Keratinocyte (primary cell): ENCODE data around the gene ITGB2. TPM values are rescaled to one million over a fixed set of nuclear protein-coding genes. Genes with fewer than 3 reads are reported as not detected.

Source experiments
- DNase-seq: peaks from one replicate; pipeline ENCODE4 v3.0.0-alpha.2; 2011; ENCODE audit warnings: low read depth, missing footprints, low spot score
- FAIRE-seq: peaks from 2 replicates; lab custom pipeline; 2011; peaks lifted over from hg19 to GRCh38; lab: Jason Lieb, UNC
- H2AFZ ChIP-seq: 2 replicates; pipeline ENCODE4 v1.6.0; 2012; ENCODE audit warnings: low read length, control low read depth, inconsistent platforms; ENCODE audit not compliant: control insufficient read depth
- H3K27ac ChIP-seq: 2 replicates; pipeline ENCODE4 v1.5.1; 2011; ENCODE audit warnings: low read length; ENCODE audit not compliant: control insufficient read depth, insufficient read depth
- H3K27me3 ChIP-seq: 3 replicates; pipeline ENCODE4 v1.6.0; 2011; ENCODE audit warnings: low read length; ENCODE audit not compliant: control insufficient read depth, insufficient read depth; ENCODE audit errors: extremely low read depth
- H3K36me3 ChIP-seq, 2 experiments: 2 replicates in 1 of 2; 3 replicates in 1 of 2; pipeline ENCODE4 v1.5.1; 2011; ENCODE audit warnings: low read length in 2 of 2, mild to moderate bottlenecking in 1 of 2; ENCODE audit not compliant: control insufficient read depth in 2 of 2, insufficient read depth in 2 of 2; ENCODE audit errors: extremely low read depth in 1 of 2
- H3K4me1 ChIP-seq: 3 replicates; pipeline ENCODE4 v1.5.1; 2011; ENCODE audit warnings: low read length; ENCODE audit not compliant: control insufficient read depth, insufficient read depth; ENCODE audit errors: extremely low read depth
- H3K4me2 ChIP-seq: 3 replicates; pipeline ENCODE4 v1.6.0; 2011; ENCODE audit warnings: low read depth, low read length; ENCODE audit not compliant: control insufficient read depth, insufficient read depth; ENCODE audit errors: extremely low read depth
- H3K4me3 ChIP-seq, 3 experiments: fragments of 200-600 bp in 1 of 3; sonication (generic) in 1 of 3; 2 replicates in 2 of 3; 3 replicates in 1 of 3; pipeline ENCODE4 v1.5.1; 2011 to 2016; ENCODE audit warnings: low read length in 3 of 3, mild to moderate bottlenecking in 3 of 3, control low read depth in 2 of 3, inconsistent platforms in 1 of 3, low read depth in 1 of 3, mixed read lengths in 1 of 3, mixed run types in 1 of 3, moderate library complexity in 1 of 3; ENCODE audit not compliant: control insufficient read depth in 2 of 3, insufficient read depth in 2 of 3; ENCODE audit errors: extremely low read depth in 1 of 3
- H3K79me2 ChIP-seq: 2 replicates; pipeline ENCODE4 v1.6.0; 2012; ENCODE audit warnings: low read length; ENCODE audit not compliant: control insufficient read depth, insufficient read depth
- H3K9ac ChIP-seq: 3 replicates; pipeline ENCODE4 v1.6.0; 2011; ENCODE audit warnings: low read length; ENCODE audit not compliant: control insufficient read depth, insufficient read depth; ENCODE audit errors: extremely low read depth
- H3K9me1 ChIP-seq: 3 replicates; pipeline ENCODE4 v1.6.0; 2011; ENCODE audit warnings: low read length; ENCODE audit not compliant: control insufficient read depth, insufficient read depth; ENCODE audit errors: extremely low read depth
- H3K9me3 ChIP-seq: 2 replicates; pipeline ENCODE4 v1.5.1; 2012; ENCODE audit warnings: low read depth, low read length; ENCODE audit not compliant: control insufficient read depth
- H4K20me1 ChIP-seq: 3 replicates; pipeline ENCODE4 v1.6.0; 2011; ENCODE audit warnings: low read length; ENCODE audit not compliant: control insufficient read depth, insufficient read depth; ENCODE audit errors: extremely low read depth
- CTCF ChIP-seq, 3 experiments: IDR thresholded peaks in 1 of 3; conservative IDR thresholded peaks in 1 of 3; optimal IDR thresholded peaks in 1 of 3; 2 replicates in 2 of 3; 3 replicates in 1 of 3; pipeline versions ENCODE3 to v1.5.1; 2011; ENCODE audit warnings: low read length in 3 of 3, mild to moderate bottlenecking in 3 of 3, moderate library complexity in 2 of 3, control low read depth in 1 of 3, inconsistent platforms in 1 of 3; ENCODE audit not compliant: insufficient read depth in 2 of 3; ENCODE audit errors: extremely low read depth in 1 of 3
- EZH2 ChIP-seq: IDR thresholded peaks from one replicate; pipeline ENCODE4 v1.6.1; 2012; ENCODE audit warnings: inconsistent platforms, mild to moderate bottlenecking, low read length, moderate library complexity
- dilution Hi-C: fragments of 300-500 bp; cut with MboI; formaldehyde crosslinking; loops from one replicate; pipeline ENCODE4 v1.7.0; 2020; ENCODE audit warnings: low sequenced_read_pairs; ENCODE audit not compliant: extremely low pct_ligation_motif_present
- polyA plus RNA-seq, 5 experiments: library from polyadenylated mRNA; depleted of rRNA in 3 of 5; stranded (reverse) in 3 of 5; stranded (forward) in 1 of 5; unstranded in 1 of 5; fragments of >200 nt; gene quantifications; 1 replicate in 1 of 5; 2 replicates in 3 of 5; 3 replicates in 1 of 5; pipeline versions ENCODE4 v1.2.1 to v1.2.3, GENCODE V29; 2011 to 2012; ENCODE audit warnings: missing spikeins in 2 of 5, low read depth in 1 of 5, low replicate concordance in 1 of 5

The ITGB2 gene
- polyA plus RNA-seq, 1 donor (not counting 4 experiments of a cell fraction or from before 2014, with no cell fraction given), result 0.55 TPM

- no peaks in the 10 kb centered on the region for H3K27me3 ChIP-seq
- DNase-seq (no peak), FAIRE-seq (no peak)
- no peaks in the 10 kb centered on the region for H3K9me1 ChIP-seq
- H3K4me2 ChIP-seq, result no peak overlapping the region
- H3K4me3 ChIP-seq, result no peak overlapping the region
- TF ChIP-seq EZH2 (no peak), CTCF (optimal IDR thresholded peaks at IDR 0.05 in 1 of 3, IDR thresholded peaks at IDR 0.05 in 1 of 3, conservative IDR thresholded peaks at IDR 0.05 in 1 of 3; ENCODE audit: extremely low read depth in 1 of 3, insufficient read depth in 2 of 3, low read length in 3 of 3) (no peak)
- H2AFZ ChIP-seq, result no peak overlapping the region
- peaks cover 19 to 22% of the 10 kb centered on the region in 2 experiments for H3K36me3 ChIP-seq
- dilution Hi-C loops, result loop anchor here (10.0 kb wide), 1 partner anchor 192 kb away; no protein-coding TSS in a partner anchor
- peaks cover 75% of the 10 kb centered on the region for H3K79me2 ChIP-seq
- H3K9ac ChIP-seq, result no peak overlapping the region
- H3K4me1 ChIP-seq, result peaks cover 19% of the 10 kb centered on the region
- no peaks in the 10 kb centered on the region for H3K9me3 ChIP-seq
- no peak overlapping the region for H3K27ac ChIP-seq
- peaks cover 7% of the 10 kb centered on the region for H4K20me1 ChIP-seq
Observed at GRCh38 chr21:44943005-44943685, 22.4 kb upstream of the ITGB2 start.

- no peak for FAIRE-seq
- dilution Hi-C loops, result loop anchor here (10.0 kb wide), 1 partner anchor 192 kb away; no protein-coding TSS in a partner anchor
- H3K36me3 ChIP-seq, result peaks cover 18 to 22% of the 10 kb centered on the region in 2 experiments
Observed at GRCh38 chr21:44942566-44942965, 21.9 kb upstream of the ITGB2 start.

More at GRCh38 chr21:44942566-44942965, 21.9 kb upstream of the ITGB2 start:
- H3K79me2 ChIP-seq, result peaks cover 71% of the 10 kb centered on the region
- H4K20me1 ChIP-seq, result peaks cover 7% of the 10 kb centered on the region
- H3K4me2 ChIP-seq, result no peak overlapping the region
- H3K9me1 ChIP-seq, result no peaks in the 10 kb centered on the region
- no peak overlapping the region for H3K4me3 ChIP-seq
- H3K27me3 ChIP-seq, result no peaks in the 10 kb centered on the region
- no peak overlapping the region for H2AFZ ChIP-seq
- H3K4me1 ChIP-seq, result peaks cover 19% of the 10 kb centered on the region
- TF ChIP-seq CTCF (optimal IDR thresholded peaks at IDR 0.05 in 1 of 3, IDR thresholded peaks at IDR 0.05 in 1 of 3, conservative IDR thresholded peaks at IDR 0.05 in 1 of 3; ENCODE audit: extremely low read depth in 1 of 3, insufficient read depth in 2 of 3, low read length in 3 of 3) (no peak), EZH2 (no peak)
- H3K9me3 ChIP-seq, result no peaks in the 10 kb centered on the region
- H3K27ac ChIP-seq, result no peak overlapping the region
- DNase-seq, result no peak
- H3K9ac ChIP-seq, result no peak overlapping the region
